LoVo (cell line): Measurements from ENCODE around the gene NUP54.

ENCODE experiments used
- DNase-seq: peaks from one replicate; pipeline ENCODE4 v3.0.0-alpha.2; 2016; ENCODE audit warnings: low spot score

NUP54 gene

GRCh38 chr4:76144546-76144945 lies 3.7 kb downstream of the NUP54 start:
- no peak for DNase-seq

GRCh38 chr4:76141241-76141640 lies 7.0 kb downstream of the NUP54 start:
- no peak for DNase-seq

DNA sequence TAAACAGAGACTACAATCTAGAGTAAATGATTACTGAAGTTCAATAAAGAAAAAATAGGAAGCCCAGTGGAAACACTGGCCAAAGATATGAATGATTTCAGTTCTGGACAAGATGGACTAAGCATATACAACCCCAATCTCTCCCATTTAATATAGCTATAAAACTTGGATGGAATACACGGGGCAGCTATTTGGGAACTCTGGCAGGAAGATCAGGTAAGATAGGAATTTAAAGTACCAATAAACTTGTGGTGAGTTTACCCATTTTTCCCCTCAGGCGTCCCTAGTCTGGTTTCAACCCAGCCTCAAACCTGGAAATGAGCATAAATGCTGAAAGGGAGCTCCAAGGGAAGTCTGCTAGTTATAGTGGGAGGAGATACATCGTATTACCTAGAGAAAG lies 20.4 kb downstream of the NUP54 start:
- DNase-seq, result no peak

DNA sequence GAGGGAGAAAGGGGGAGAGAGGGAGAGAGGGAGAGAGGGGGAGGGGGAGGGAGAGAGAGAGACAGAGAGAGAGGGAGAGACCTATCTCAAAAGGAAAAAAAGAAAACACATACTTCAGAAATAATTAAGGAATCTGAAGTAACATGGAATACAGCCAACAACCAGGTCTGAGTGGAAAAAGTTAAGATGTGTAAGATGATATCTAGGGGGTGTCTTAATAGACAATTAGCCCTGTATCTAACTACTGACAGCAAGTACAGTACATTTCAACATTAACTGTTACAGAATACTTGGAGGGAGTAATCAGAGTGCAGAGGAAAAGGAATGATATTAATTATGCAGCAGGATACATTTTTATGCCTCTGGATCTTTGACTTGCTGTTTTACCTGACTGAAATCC lies 22.4 kb downstream of the NUP54 start:
- DNase-seq, result no peak

DNA sequence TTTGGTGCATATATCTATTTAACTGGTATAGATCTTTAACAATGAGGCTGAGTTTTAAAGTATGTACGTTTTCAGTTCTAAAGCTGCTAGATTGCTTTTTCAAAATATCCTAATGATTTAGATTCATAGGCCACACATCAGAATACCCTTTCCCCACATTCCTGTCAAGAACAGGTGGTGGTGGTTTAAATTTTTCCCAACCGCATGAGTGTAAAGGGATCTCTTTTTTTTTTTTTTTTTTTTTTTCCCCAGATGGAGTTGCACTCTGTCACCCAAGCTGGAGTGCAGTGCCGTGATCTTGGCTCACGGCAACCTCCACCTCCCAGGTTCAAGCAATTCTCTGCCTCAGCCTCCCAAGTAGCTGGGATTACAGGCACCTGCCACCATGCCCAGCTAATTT lies 28.0 kb downstream of the NUP54 start:
- no peak for DNase-seq

GRCh38 chr4:76117536-76117935 lies 30.7 kb downstream of the NUP54 start:
- no peak for DNase-seq

- no peak for DNase-seq
Measured at GRCh38 chr4:76116821-76117220, 31.4 kb downstream of the NUP54 start.

- no peak for DNase-seq
Measured at GRCh38 chr4:76108467-76109181, 39.6 kb downstream of the NUP54 start.

DNA sequence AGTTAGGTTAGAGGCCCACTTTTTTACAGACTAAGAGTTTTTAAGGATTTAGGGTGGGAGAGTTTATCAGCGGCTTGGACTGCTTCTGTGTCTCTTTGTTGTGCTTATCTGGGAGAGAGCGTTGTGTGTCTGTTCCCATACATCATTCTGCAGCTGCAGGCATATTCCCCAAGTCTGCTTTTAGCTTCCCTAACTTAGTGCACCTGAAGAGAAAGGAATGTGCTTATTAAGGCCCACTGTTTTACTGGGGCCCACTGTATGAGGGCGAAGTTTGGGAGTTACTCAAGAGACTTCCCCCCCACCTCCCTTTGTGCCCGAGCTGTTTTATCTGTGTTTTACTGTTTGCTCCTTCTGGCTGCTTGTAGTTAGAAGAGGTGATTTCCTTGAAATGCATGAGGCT lies 41.8 kb downstream of the NUP54 start:
- DNase-seq, result no peak

- DNase-seq, result no peak
Measured at GRCh38 chr4:76105652-76106051, 42.5 kb downstream of the NUP54 start.

DNA sequence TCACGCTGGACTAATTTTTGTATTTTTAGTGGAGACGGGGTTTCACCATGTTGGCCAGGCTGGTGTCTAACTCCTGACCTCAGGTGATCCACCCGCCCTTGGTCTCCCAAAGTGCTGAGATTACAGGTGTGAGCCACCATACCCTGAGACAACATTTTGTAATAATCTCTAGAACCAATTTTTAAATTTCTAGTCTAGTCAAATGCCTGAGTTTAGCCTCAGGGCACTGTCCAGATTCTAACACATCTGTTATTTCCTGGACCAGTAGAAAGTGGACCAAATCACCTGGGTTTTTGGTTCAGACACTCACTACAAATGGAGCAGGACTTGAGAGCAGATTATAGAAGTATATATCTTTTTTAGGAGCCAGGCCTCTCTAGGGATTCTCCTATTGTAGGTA lies 52.1 kb downstream of the NUP54 start:
- DNase-seq, result no peak

DNA sequence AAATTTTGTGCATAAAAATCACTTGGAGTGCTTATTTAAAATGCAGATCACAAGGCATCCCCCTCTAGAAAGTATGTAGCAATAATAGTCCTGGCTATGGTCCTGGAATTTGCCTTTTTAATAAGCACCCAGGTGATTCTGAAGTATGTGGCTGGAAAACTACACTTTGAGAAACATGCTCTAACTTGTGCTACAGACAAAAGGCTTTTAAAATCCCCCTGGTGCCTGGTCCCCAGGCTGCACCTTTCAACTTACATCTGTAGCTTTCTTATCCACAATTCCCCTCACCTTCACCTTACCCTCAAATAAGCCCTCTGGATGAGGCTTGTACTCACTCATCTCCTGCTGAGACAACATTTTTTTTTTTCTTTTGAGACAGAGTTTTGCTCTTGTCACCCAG lies 52.6 kb downstream of the NUP54 start:
- DNase-seq, result no peak

- no peak for DNase-seq
Measured at GRCh38 chr4:76091052-76091451, 57.1 kb downstream of the NUP54 start.

- no peak for DNase-seq
Measured at GRCh38 chr4:76090241-76090691, 57.9 kb downstream of the NUP54 start.

DNA sequence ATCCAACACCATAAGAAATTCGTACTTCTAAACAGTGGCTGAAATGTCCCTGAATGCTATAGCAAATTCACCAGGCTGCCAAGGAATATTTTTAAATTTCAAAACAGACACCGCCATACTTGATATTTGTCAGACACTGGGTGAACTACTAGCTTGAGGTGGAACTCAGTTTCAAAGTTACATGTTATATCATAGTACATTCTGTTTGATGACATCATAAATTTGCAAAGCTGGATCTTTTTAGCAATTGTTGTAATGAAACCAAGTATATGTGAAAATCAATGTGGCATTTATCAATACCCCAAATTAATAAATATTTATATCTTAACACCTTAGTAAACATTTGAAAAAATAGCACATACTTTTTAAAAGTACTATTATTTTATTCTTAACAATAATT lies 59.5 kb downstream of the NUP54 start:
- no peak for DNase-seq

DNA sequence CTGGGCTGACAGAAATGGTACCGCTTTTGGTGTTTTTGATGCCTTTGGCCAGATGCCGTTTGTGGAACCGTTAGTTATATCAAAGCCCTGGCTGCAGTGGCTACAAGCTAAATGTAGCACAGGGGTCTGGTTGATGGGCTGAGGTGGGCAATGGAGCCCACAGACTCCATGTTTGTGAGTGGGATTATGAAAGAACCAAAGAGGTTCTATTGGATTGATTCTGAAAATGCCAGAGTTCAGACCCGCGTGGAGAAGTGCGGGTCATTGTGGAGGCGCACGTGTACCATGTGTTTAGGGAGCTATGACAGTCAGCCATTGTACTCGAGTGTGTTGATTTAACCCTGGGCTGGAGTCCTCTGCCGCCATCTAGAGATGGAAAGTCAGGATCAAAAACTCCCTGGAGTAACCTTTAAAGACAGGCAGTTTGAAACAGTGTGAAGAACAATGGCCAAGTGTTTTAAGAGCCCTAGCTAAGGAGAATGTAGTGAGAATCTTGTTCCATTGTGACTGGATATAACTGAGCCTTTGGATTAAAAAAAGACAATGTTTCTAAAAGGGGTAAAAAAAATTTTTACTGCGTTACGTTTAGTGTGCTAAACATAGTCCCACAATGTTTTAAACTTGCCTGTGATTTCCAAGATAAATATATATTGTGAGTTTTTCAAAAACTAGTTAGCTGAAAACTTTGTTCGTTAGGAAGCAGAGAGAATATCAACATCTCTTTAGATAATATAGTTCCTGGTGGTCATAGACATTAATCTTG lies 61.0 kb downstream of the NUP54 start:
- peak; percentile 65 for DNase-seq

DNA sequence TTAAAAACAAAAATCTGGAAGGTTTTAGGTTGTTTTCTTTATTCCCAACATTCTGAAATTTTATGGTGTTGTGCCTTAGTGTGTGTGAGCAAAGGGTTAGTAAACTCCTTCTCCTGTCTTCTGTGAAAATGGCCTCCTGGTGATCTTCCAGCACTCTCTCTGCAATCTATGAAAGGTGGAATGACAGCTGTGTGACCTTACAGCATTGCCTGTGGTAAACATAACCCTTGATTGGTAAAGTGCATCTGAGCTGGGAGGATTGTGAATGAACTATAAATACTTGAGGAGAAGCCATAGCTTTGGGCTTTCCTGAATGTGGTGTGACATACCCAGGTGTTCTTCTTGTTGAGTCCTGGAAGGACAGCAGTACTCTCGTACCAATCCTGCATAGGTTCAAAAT lies 63.7 kb downstream of the NUP54 start:
- no peak for DNase-seq

DNA sequence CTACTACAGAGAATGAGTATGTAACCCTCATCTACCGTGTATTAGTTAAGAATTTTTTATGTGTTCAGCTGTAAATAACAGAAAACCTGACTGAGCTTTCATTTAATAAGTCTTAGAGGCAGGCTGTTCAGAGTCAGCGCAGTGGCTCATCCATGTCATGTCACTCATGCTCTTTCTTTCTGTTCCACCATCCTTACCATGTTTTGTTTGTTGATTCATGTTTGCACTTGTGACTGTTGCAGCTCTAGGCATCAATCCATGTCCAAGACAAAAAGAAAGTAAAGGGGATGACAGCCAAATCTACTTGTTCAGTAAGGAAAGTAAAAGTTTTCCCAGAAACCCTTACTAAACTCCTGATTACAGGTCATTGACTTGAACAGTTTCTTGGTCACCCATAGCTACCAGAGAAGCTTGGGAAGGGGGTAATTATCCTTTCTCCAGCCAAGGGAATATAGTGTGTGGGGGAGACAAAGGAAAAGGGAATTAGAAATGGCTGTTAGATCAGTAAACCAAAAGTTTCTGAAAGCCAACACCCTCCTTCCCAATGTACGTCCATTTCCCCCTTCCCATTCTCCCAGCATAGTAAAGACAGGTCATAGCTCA lies 64.7 kb downstream of the NUP54 start:
- DNase-seq, result no peak

DNA sequence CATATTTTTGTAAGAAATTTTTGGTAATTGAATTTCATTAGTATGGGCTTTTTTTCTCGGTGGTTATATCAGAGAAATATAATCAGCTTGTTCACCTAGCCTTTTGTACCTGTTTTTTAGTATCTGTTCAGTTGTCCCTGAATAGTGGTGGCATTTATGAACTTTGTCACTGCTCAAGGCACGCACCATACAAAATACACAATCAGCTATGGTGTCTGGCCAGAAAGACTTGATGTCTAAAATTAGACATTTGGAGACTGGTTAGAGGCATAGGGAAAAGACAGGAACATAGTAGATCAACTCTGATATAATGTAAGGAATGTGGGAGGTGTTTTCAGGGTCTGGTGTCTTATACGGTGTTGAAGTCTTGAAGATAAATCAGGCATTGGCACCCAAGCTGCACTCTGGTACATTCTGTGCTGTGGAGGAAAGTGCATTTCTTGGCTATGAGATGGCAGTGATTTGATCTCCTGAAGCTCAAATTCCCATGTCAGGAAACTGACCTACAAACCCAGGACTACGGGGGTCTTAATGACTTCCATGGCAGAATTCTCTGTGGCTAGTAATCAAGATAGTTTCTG lies 70.1 kb downstream of the NUP54 start:
- DNase-seq, result no peak

DNA sequence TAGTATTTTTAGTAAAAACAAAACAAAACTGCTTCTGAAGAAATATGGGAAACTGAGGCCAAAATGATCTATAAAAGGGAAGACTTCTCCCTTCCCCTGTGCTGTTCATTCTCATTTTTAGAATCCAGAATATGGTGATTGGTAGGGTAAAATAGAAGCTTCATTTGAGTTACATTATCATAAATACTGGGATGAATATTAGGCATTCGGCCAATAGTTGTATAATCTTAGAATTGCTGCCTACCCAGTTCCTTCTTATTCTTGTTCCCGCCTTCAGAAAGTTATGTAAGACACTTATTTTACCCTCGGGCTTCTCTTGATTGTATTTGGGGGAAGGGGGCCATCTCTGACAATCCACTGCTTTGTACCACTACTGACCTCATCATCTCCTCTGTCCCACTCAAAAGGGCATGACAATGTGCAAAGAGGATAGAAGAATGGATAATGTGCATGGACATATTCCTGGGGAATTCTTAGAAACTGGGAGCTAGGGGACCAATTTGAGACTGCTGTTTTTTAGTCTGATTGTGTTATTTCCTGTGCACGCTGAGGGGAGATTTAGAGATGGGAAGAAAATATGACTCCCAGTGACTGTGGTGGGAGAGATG lies 73.1 kb downstream of the NUP54 start:
- no peak for DNase-seq

DNA sequence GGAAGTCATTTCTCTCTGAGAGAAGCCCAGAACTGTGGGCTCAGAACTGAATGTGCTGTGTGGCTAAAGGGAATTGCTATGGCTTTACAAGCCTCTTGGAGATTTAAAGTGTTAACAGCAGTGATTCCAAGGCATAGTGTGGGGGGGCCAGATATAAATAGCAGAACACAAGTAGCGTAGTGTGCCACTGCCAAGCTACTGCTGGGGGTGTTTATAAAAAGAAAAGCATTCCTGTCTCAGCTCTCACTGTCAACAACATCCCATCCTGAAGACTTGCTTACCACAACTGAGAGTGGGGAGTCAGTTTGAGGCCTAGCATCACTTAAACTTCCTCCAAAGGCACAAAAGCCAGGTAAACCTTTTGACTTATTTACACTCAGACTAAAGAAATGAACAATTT lies 73.7 kb downstream of the NUP54 start, which contains the start of gene ART3:
ART3 (plus strand) TSS at position 242 of the 400 bp plus-strand sequence. CDS start 1,181 bp downstream, outside the sequence.
- DNase-seq, result no peak

- DNase-seq, result no peak
Measured at GRCh38 chr4:76072760-76073159, 75.4 kb downstream of the NUP54 start.
